Right kidney (tissue), 1 donor: Measurements from ENCODE around the gene ZBTB7C.

Source experiments
- DNase-seq: peaks from one replicate; pipeline ENCODE4 v3.0.0-alpha.2; 2016

ZBTB7C gene

DNA sequence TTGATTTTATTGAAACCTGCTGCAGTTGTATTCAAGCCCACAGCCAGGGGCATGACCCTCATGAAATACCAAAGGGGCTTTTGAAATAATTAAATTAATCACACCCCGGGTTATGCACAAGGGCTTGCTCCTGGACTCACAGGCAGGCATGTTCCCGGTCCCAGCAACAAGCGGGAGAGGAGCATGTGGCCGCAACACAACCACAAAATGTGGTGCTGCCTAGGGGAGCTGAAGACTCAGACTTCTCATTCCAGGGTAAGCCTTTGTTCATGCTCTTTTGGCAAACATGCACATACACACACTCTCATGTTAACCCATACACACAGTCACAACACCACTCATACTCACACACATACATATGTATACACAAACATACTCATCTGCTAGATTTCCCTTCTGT, 245.1 kb downstream of the ZBTB7C start:
- DNase-seq: no peak

DNA sequence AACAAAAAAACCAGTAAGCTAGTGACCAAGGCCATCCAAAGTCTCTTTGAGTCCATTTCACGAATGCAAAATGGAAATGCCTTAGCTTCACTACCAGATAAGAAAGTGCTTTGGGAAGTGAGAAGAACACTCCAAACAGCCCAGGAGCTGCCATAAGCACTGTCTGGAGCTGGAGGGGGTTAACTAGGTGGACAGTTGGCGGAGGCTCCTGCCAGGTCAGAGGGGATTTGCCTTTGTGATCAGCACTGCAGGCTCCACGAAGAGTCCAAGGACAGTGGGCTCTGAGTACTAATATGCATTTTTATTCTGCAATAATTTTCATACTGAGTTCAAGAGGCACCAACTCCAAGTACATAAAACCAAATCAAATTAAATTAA, 245.5 kb downstream of the ZBTB7C start:
- no peak for DNase-seq

- no peak for DNase-seq
Observed at GRCh38 chr18:48162956-48163737, 246.0 kb downstream of the ZBTB7C start.

DNA sequence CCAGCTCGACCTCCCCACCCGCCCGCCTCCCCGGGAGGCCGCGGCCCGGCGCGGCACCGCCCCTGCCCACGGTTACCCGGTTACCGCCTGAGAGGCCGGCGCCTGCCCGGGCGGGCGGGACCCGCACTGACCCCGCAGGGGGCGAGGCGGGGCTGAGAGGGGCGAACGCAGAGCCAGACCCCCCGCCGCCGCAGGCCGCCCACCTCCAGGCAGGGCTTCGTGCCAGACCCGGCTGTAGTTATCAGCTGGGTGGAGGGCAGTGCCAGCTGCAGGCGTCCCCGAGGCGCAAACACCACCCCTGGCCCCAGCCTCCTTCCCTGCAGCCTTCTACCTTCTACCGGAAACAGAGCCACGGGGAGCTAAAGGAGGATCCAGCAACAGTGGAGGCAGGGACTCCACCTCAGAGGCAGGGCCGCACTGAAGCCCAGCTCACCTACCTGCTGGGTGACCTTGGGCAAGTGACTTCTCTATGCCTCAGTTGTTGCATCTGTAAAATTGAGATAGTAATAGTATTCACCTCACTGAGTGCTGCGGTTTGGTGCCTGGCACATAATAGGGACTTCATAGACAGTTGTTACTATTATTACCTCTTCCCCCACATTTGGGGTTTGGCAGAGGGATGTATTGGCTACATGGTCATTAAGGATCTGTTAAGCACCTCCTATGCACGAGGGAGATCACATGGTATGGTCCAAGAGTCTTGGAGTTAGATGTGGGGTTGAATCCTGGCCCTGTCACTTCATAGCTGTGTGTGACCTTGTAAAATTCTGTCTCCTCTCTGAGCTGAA, 247.1 kb downstream of the ZBTB7C start:
- DNase-seq: peak; percentile 86

DNA sequence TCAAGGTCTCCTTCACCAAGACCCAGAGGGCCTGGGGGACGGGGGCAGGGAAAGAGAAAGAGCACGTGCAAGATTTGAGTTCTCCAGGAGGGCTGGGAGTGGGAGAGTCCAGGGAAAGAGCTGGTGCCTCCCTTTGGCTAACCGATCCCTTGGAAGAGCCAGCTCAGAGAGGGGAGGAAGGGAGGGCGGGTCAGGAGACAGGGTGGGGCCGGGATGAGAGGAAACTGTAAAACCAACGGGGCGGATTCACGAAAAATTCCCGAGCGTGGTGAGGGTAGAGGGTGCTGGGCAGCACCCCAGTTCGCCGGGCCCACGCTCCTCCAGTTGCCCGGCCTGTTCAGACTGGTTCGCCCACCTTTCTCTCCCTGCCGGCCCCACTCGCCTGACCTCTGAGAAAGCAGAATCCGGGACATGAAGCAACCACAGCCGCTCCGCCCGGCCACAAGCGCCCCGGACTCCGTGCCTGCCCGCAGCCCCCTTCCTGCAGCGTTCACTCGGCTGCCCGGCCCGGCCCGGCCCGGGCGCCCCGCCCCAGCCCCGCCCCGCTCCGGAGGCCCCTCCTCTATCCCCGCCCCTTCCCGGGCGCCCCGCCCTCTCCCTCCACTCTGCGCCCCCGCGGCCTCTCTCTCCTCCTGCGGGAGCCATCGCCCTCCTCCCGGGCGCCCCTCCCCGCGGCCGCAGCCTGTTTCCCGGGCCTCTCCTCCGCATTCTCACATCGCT, 247.8 kb downstream of the ZBTB7C start:
- DNase-seq: peak; percentile 80

GRCh38 chr18:48160622-48161021, 248.6 kb downstream of the ZBTB7C start:
- DNase-seq: no peak

DNA sequence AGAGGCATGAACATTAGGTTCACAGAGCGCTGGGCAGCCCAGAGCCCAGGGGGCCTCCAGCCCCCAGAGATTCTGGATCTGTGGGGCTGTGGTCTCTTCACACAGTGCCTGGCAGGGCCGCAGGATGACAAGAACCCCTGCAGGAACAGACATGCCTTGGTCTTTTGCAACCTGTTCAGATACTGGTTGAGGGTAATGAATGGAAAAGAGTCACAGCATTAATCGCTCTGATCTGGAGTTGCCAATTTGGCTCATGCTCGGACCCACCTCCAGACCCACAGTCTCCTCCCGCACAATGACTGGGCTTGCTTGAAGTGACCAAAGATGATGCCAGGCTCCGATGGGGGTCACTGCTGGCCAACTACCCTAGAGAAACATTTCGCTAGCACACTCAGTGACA, 249.4 kb downstream of the ZBTB7C start:
- no peak for DNase-seq

DNA sequence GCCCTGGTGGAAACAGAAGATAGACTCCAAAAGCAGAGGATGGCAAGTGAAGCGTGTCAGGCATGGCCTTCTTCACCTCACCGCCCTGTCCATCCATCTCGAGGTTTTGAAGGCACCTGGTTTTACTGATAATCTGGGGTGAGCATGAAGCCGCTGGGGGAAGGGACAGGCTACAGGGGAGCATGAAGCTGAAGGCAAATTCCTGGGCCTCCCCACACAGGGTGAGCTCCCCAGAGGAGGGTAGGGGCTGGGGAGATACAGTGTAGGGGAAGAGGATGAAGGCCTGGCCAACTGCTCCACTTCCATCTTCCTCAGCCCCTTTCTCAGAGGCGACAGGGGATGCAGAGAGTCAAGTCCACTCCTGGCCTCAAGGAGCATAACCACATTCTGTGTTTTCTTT, 250.5 kb downstream of the ZBTB7C start:
- no peak for DNase-seq

- no peak for DNase-seq
Observed at GRCh38 chr18:48157956-48158355, 251.2 kb downstream of the ZBTB7C start.

DNA sequence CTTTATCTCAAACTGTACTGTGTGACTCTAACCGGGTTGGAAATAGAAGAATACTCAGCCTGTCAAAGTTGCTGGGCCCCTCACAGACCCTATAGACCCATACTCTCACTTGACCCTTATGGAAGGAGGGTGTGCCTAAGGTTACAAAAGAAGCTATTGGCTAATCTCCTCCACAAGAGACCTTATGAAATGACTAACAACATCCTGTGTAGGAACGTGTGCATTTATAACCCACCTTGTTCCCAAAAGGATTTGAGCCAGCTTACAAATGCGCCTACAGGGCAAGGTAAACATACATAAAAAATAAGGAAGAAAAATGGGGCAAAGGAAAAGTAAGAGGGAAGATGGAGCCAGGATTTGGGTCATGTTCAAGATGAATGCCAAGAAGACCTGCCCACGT, 253.3 kb downstream of the ZBTB7C start:
- DNase-seq: no peak

- no peak for DNase-seq
Observed at GRCh38 chr18:48154828-48155227, 254.4 kb downstream of the ZBTB7C start.

DNA sequence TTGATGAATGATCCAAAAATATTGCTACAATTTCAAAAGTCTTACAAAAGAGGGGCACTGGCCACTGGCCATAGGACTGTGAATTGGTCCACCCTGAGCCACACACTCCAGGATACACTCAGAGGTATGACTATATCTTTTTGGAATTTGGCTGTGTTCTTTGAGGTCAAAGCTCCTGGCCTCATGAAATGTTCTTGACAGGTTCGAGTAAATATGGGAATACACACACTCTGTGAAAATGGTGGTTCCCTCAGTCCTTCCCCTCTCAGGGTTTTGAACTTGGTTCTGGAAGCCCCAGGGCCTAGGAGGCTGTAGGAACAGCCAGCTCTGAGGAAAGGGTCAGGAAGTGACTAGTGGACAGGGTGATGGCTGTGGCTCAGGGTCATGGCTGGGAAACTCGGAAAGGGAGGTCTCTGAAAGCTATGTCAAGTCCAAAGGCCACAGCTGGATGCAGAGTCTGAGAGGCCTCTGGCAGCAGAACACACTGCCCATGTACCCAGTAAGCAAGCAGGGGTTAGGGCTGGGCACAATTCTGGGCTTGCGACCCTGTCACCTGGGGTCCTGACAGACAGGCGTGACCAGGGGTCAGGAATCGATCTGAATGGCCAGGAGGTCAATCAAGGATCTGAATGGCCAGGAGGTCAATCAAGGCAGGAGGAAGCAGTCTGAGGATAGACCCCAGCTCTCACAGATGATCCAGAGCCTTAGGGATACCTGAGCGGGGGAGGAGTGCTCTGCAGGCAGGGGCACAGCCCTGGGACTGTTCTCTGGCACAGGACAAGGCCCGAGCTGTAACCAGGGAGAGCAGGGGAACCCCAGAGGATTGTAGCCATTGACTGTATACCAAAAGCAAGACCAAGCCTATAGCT, 255.3 kb downstream of the ZBTB7C start:
- no peak for DNase-seq

DNA sequence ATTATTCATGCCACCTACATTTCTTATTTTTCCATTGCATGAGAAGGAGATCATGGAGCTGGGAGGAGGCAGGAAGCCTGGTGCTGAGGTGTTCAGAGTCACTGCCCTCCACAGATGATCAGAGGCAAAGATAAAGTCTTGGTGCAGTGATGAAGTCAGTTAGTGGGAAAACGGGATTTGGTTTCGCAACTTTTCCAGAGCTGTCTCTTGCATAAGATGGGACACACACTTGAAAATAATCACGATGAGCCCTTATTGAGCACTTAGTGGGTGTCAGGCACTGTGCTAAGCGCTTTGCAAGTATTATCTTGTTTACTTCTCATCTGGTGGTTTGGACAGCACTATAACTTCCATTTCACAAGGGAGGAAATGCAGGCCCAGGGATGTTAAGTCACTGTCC, 256.6 kb downstream of the ZBTB7C start:
- no peak for DNase-seq

GRCh38 chr18:48151421-48152065, 257.6 kb downstream of the ZBTB7C start:
- no peak for DNase-seq

GRCh38 chr18:48149020-48149685, 260.0 kb downstream of the ZBTB7C start:
- no peak for DNase-seq

GRCh38 chr18:48142994-48143393, 266.2 kb downstream of the ZBTB7C start:
- DNase-seq: no peak

DNA sequence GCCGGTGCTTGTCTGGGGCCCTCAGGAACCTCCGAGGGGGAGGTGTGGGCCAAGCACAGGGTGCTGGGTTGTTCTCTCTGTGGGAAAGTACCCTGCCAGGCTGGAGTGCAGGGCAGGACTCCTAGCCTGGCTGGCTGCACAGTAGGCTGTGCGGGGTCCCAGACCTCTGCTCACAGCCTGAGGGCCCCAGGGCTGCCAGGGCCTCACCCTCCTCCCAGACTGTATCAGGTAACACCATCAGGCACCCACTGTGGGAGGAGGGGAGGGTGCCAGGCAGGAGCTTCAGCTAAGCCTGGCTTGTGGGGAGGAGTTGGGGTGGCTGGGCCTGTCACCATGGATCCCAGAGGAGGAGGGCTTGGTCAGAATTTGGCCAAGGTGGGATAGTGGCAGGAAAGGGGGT, 266.8 kb downstream of the ZBTB7C start:
- DNase-seq: no peak

DNA sequence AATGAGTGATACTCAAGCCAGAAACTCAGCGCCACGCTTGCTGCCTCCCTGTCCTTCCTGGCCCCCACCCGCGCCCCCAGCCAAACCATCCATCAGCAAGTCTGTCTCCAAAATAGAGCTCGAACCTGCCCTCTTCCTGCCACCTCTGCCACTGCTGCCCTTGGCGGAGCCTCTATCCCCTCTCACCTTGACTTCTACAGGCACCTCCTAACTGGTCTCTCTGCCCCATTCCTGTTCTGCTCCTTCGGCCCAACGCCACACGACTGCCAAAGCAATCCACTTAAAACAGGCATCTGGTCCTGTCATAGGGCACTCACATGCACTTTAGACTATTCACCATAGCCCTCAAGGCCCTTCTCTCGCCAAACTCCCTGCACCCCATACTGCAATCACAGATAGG, 268.5 kb downstream of the ZBTB7C start:
- DNase-seq: no peak

DNA sequence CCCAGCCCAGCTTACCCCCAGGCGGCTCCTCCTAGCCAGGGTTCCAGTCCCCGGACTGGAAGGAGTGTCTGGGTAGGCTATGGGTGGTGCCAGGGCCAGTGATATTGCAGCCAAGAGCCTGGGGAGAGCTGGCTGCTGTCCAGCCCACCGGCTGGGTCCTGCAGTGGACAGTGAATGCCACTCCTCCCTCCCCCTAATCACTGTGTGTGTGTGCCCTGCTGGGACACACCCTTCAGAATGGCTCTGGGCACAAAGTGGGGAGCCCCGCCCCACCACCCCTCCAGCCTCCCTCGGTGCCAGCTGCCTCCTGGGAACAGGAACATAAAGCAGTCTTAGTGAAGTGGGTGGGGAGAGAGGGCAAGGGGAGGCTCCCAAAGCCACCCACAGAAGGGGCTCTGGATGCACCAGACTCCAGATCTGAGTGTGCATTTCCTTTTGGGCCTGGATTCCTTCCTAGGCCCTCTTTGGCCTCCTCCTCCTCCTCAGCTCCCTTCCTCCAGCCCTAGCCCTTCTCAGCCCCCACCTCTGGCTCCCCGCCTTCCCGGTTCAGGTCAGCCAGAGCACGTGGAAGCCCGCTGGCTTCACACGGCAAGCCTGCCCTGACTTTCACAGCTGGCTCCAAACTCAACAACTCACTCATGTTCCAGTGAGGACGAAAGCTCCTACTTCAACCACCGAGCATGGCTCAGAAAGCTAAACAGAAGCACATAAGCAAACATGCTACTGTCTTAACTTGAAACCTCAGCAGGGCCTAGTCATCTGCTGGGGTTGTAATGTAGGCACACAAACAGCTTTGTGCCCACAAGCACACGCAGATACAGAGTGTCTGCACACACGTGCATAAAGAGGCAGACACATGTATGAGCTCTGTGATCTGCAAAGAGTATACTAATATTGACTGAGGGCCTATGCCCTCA, 269.5 kb downstream of the ZBTB7C start:
- peak; percentile 51 for DNase-seq
